Uterus (tissue), 4 donors: ENCODE measurements around the gene CEBPG. TPM values are rescaled to one million over a fixed set of nuclear protein-coding genes. Genes with fewer than 3 reads are reported as not detected.

ENCODE experiments used
- DNase-seq, 2 donors: peaks; one replicate each; pipeline ENCODE4 v3.0.0-alpha.2; 2019 to 2020
- H3K27ac ChIP-seq, 2 donors: fragments of 200-600 bp; sonication (generic); 1 replicate in 1 of 2; 2 replicates in 1 of 2; pipeline ENCODE4 v1.5.1; 2016 to 2018
- H3K27me3 ChIP-seq, 2 donors: fragments of 200-600 bp; sonication (generic); one replicate each; pipeline ENCODE4 v1.5.1; 2018 to 2019; ENCODE audit warnings: control low read depth in 1 of 2
- H3K36me3 ChIP-seq, 2 donors: fragments of 200-600 bp; sonication (generic); one replicate each; pipeline ENCODE4 v1.5.1; 2019; ENCODE audit warnings: control low read depth in 1 of 2
- H3K4me1 ChIP-seq, 2 donors: fragments of 200-600 bp; sonication (generic); one replicate each; pipeline ENCODE4 v1.5.1; 2018 to 2019; ENCODE audit warnings: control low read depth in 1 of 2
- H3K4me3 ChIP-seq, 2 donors: fragments of 200-600 bp; sonication (generic); 1 replicate in 1 of 2; 2 replicates in 1 of 2; pipeline ENCODE4 v1.5.1; 2018 to 2019; ENCODE audit warnings: mild to moderate bottlenecking in 1 of 2
- H3K9me3 ChIP-seq, 2 donors: fragments of 200-600 bp; sonication (generic); one replicate each; pipeline ENCODE4 v1.5.1; 2019; ENCODE audit warnings: control low read depth in 1 of 2
- POLR2A ChIP-seq, 2 donors: fragments of 450-650 bp; IDR thresholded peaks; one replicate each; pipeline ENCODE4 v1.6.1; 2016; ENCODE audit warnings: antibody characterized with exemption in 2 of 2, mild to moderate bottlenecking in 1 of 2, moderate library complexity in 1 of 2
- intact Hi-C: fragments of 100-400 bp; cut with DNase I; formaldehyde crosslinking; loops from one replicate; pipeline ENCODE4 v1.15.1; 2023; ENCODE audit warnings: low total_unique reads
- total RNA-seq, 4 donors: library from RNA; depleted of rRNA in 3 of 4; stranded (reverse); fragments of >200 nt in 3 of 4; gene quantifications; one replicate each; pipeline versions ENCODE4 v1.1.0 to v1.2.4, GENCODE V29; 2014 to 2023
- TF ChIP-seq, protein P1 (sequence below), 4 experiments: fragments of 200-600 bp in 2 of 4; fragments of 450-650 bp in 2 of 4; sonication (generic) in 2 of 4; IDR thresholded peaks; one replicate each; pipeline ENCODE4 v1.5.1; 2016 to 2019; ENCODE audit warnings: antibody characterized with exemption in 4 of 4, mild to moderate bottlenecking in 2 of 4, moderate library complexity in 1 of 4
- donor health status: DM: yes; HTN: yes; CAD: no.

CEBPG gene
- total RNA-seq, 4 donors from 2014 or later = 10.3 to 33.3 (median 25.5) TPM

DNA sequence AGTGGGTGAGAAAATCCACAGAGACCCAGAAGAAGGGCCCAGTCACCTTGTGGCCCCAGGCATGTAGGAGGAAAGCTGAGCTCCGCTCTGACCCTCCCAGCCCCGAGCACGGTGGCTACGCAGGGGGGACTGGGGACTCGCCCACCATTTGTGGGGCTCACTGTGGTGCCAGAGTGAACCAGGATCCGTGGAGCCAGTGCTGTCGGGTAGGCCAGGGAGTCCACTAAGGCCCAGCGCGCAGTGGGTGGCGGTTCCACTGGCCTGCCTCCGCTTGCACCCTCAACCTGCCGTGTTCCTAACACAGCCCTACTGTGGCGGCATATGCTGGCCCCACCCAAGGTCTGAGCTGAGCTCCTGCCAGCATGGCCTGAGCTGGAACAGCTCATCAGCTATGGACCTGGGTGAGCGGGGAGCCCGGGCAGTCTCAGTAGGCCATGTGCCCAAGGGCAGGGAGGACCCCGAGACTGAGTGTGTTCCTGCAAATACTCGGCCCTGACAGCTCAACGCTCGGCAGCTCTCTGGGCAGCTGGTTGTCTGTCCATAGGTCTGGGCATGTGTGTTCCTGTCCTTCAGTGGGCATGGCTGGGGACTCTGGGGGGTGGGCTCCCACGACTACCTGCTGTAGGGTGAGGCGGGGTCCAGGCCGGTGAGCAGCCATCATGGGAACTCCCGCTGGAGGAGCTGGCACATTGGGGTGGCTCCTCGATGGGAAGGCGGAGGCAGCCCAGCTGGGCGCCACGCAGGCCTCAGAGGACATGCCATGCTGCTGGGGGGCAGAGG is 36.6 kb downstream of the CEBPG start:
- Histone ChIP-seq H3K36me3 (no peaks in the 10 kb centered on the region), H3K27me3 (no peaks in the 10 kb centered on the region), H3K9me3 (no peaks in the 10 kb centered on the region), H3K4me1 (no peaks in the 10 kb centered on the region), H3K27ac (no peak overlapping the region), H3K4me3 (no peak overlapping the region)
- DNase-seq = no peak
- intact Hi-C loops = loop anchor here (5.0 to 10.0 kb wide), 4 partner anchors 115 to 1392 kb away; no protein-coding TSS in a partner anchor
- TF ChIP-seq, protein P1, sequence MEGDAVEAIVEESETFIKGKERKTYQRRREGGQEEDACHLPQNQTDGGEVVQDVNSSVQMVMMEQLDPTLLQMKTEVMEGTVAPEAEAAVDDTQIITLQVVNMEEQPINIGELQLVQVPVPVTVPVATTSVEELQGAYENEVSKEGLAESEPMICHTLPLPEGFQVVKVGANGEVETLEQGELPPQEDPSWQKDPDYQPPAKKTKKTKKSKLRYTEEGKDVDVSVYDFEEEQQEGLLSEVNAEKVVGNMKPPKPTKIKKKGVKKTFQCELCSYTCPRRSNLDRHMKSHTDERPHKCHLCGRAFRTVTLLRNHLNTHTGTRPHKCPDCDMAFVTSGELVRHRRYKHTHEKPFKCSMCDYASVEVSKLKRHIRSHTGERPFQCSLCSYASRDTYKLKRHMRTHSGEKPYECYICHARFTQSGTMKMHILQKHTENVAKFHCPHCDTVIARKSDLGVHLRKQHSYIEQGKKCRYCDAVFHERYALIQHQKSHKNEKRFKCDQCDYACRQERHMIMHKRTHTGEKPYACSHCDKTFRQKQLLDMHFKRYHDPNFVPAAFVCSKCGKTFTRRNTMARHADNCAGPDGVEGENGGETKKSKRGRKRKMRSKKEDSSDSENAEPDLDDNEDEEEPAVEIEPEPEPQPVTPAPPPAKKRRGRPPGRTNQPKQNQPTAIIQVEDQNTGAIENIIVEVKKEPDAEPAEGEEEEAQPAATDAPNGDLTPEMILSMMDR (IDR thresholded peaks at IDR 0.05) = no peak
- TF ChIP-seq POLR2A (IDR thresholded peaks at IDR 0.05) = no peak

DNA sequence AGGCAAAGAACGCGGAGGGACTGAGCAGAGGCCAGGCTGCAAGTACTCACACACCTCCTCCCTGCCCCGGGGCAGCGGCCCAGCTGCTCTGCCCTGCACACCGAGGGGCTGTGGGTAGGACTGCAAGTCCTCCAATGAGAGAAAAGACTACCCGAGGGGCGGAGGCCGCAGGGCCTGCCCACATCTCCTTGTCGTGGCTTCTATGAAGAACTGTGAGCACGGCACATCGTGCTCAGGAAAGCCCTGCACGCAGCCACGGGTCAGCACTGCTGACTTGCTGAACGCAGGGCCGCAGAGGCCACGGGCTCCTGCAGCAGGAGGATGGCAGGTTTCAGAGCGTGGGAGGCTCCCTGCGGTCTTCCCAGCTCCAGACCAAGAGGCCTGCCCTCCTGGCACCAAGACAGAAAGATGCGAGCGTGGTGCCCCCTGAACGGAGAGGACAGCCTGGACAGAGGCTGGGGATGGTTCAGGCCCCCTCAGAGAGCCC is 37.4 kb downstream of the CEBPG start:
- Histone ChIP-seq H3K4me3 (no peak overlapping the region), H3K36me3 (no peaks in the 10 kb centered on the region), H3K9me3 (no peaks in the 10 kb centered on the region), H3K27ac (no peak overlapping the region), H3K4me1 (no peaks in the 10 kb centered on the region), H3K27me3 (no peaks in the 10 kb centered on the region)
- intact Hi-C loops = loop anchor here (10.0 kb wide), 2 partner anchors 266 to 364 kb away; no protein-coding TSS in a partner anchor
- TF ChIP-seq POLR2A (IDR thresholded peaks at IDR 0.05) = no peak
- TF ChIP-seq, protein P1 (IDR thresholded peaks at IDR 0.05) = no peak
- DNase-seq = no peak

DNA sequence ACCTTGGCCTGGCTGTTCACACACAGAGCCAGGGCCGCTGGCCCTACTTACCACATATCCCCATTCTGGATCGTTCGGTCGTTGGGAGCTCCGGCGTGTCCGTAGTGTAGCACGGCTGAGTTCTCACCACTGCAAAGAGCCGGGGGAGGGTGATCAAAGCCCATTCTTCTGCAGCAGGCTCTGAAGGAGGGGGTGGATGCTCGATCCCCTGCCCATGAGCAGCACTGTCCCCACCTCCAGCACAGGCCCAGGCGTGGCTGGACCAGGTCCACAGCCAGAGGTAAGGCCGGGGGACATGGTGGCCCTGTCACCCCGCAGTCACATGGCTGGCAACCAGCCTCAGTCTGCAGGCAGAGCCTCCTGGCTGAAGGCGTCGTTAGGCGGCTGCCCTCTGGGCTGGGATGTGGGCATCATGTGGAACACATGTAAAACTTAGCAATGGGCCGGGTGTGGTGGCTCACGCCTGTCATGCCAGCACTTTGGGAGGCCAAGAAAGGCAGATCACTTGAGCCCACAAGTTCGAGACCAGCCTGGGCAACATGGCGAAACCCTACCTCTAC is 38.2 kb downstream of the CEBPG start:
- no peaks in the 10 kb centered on the region for H3K27me3 ChIP-seq
- H3K4me1 ChIP-seq = peaks cover 0 to under 1% of the 10 kb centered on the region in 2 donors
- TF ChIP-seq, protein P1 (IDR thresholded peaks at IDR 0.05) = no peak
- TF ChIP-seq POLR2A (IDR thresholded peaks at IDR 0.05) = no peak
- H3K9me3 ChIP-seq = no peaks in the 10 kb centered on the region
- intact Hi-C loops = loop anchor here (10.0 kb wide), 2 partner anchors 267 to 363 kb away; no protein-coding TSS in a partner anchor
- H3K27ac ChIP-seq = no peak overlapping the region
- DNase-seq = no peak
- no peaks in the 10 kb centered on the region for H3K36me3 ChIP-seq
- H3K4me3 ChIP-seq = no peak overlapping the region

DNA sequence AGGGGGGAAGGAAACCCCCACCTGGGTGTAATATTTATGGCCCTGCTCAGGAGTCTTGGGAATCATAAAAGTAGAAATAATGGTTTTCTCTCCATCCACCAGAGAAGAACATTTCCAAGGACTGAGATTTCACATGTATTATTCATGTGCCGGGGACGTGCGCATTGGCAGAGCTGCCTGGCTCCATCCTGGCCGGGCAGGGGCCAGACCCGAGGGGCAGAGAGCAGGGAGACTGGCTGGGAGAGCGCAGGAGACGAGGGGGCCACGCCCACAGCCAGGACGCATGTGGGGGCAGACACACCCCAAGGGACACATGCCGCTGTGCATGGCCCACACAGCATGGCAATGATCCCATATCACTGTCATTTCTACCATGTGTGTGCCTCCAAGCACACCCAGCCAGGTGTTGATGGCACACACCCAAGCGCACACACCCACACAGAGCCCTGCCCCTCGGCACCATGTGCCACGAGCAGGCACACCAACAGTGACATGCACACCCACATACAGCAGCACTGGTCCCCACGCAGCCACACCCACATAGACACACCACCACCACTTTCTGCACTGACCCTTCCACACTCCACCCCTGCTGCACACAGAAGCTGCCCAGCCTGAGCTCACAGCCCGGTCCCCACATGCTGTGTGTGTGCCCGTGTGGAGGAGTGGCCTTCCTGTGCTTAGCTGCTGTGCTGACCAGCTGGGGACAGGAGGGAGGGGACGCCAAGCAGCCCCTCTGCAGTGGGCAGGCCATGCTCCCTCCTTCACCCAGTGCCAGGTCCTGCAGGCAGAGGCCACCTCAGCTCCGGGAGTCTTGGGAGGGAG is 39.3 kb downstream of the CEBPG start:
- no peaks in the 10 kb centered on the region for H3K36me3 ChIP-seq

More for the DNA sequence above, 39.3 kb downstream of the CEBPG start:
- Histone ChIP-seq H3K27me3 (no peaks in the 10 kb centered on the region), H3K4me1 (peaks cover 0 to 7% of the 10 kb centered on the region in 2 donors), H3K9me3 (no peaks in the 10 kb centered on the region), H3K27ac (no peak overlapping the region), H3K4me3 (no peak overlapping the region)
- DNase-seq = no peak
- intact Hi-C loops = loop anchor here (10.0 kb wide), 2 partner anchors 268 to 362 kb away; no protein-coding TSS in a partner anchor
- no peak for TF ChIP-seq POLR2A (IDR thresholded peaks at IDR 0.05)
- TF ChIP-seq, protein P1 (IDR thresholded peaks at IDR 0.05) = no peak
